ENCODE data around the gene GALNT6.

The GALNT6 gene

DNA sequence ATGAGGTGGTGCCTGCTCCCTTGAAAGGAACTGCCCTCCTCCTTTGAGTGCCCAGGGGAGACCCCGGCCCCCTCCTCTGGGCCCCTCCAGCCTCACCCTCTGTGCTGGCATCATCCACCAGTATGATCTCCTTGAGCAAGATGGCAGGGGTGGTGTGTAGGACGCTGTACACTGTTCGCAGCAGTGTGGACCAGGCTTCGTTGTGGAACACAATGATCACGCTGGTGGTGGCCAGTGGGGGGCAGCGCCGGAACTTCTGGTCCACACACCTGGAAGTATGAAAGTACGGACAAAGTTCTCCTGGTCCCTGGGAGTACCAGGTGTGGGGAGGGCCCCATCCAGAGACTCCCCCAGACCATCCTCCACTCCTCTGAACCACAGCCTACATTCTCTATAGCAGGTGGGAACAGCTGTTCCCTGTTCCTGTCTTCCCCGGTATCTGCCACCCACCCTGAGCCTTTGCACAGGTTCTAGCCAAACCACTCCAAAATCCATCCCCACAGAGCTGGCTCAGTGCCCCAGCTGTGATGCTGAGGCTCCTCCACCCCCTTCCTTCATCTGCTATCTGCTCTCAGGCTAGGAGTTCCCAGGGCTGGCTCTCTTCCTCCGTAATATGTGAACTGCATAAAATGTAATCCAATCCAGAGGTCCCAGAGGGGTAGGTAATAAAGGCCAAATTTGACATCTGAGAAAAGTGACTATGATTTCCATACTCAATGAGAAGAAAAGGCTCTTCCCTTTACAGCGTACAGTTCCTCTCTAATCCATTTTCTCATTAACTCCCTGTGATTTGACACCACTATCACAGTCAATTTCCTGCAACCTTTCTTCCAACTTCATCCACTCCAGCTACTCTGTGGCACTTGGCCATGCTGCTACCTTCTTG lies 13.9 kb downstream of the GALNT6 start:
- H2AK5ac ChIP-seq (ENCODE audit: low read length, severe bottlenecking), result peak overlapping the region; percentile 16
- WGBS, result 89% methylated on average over 9 of the region's 11 CpGs

GRCh38 chr12:51374856-51375255 lies 16.4 kb downstream of the GALNT6 start:
- Histone ChIP-seq H4K91ac (ENCODE audit: low read length) (no peak overlapping the region), H2BK15ac (ENCODE audit: low read depth, poor library complexity, severe bottlenecking) (no peak overlapping the region), H3K9me3 (ENCODE audit: control insufficient read depth, low read length) (no peaks in the 10 kb centered on the region), H3K4me2 (ENCODE audit: low read length, poor library complexity, severe bottlenecking) (no peak overlapping the region), H2BK5ac (ENCODE audit: low read depth, low read length, poor library complexity, severe bottlenecking) (no peak overlapping the region), H3K36me3 (ENCODE audit: control insufficient read depth in 1 of 2, insufficient read depth in 2 of 2, low read depth in 1 of 2, low read length in 2 of 2) (peaks cover 0 to 6% of the 10 kb centered on the region in 2 experiments), H3K27me3 (ENCODE audit: control insufficient read depth in 1 of 2, insufficient read depth in 1 of 2, low read length in 2 of 2) (peaks cover 0 to 6% of the 10 kb centered on the region in 2 experiments), H2BK12ac (ENCODE audit: low read length in 2 of 2) (no peak overlapping the region), H2AFZ (ENCODE audit: low read depth, low read length) (no peak overlapping the region), H4K8ac (ENCODE audit: low read length) (no peak overlapping the region), H3K4me1 (ENCODE audit: control insufficient read depth, insufficient read depth, low read depth, low read length) (peaks cover 12% of the 10 kb centered on the region), H2BK120ac (ENCODE audit: low read depth, low read length) (no peak overlapping the region), H3K79me1 (replicated peaks; ENCODE audit: low read length, poor library complexity, severe bottlenecking) (no peaks in the 10 kb centered on the region), H3K18ac (ENCODE audit: low read depth in 1 of 2, low read length in 2 of 2) (peak overlapping the region in 1 of 2 experiments; percentile 25), H3K9ac (ENCODE audit: low read length) (no peak overlapping the region), H3K4me3 (ENCODE audit: insufficient read depth in 1 of 2, low read depth in 1 of 2, low read length in 2 of 2) (no peak overlapping the region), H3K4ac (ENCODE audit: low read depth in 1 of 2, low read length in 2 of 2) (no peak overlapping the region), H2AK5ac (ENCODE audit: low read length, severe bottlenecking) (no peak overlapping the region), H3K14ac (ENCODE audit: low read length in 2 of 2) (no peak overlapping the region), H3K23ac (ENCODE audit: low read length in 2 of 2) (no peak overlapping the region), H3K27ac (ENCODE audit: low read length, poor library complexity, severe bottlenecking) (no peak overlapping the region)
- DNase-seq, result no peak
- WGBS, result 75% methylated on average over 5 of the region's 5 CpGs

More for the DNA sequence above, 13.9 kb downstream of the GALNT6 start:
- Histone ChIP-seq H3K4me2 (ENCODE audit: low read length, poor library complexity, severe bottlenecking) (no peak overlapping the region), H3K9ac (ENCODE audit: low read length) (no peak overlapping the region), H3K4me1 (ENCODE audit: control insufficient read depth, insufficient read depth, low read depth, low read length) (peaks cover 14% of the 10 kb centered on the region), H3K14ac (ENCODE audit: low read length in 2 of 2) (no peak overlapping the region), H4K8ac (ENCODE audit: low read length) (no peak overlapping the region), H2BK15ac (ENCODE audit: low read depth, poor library complexity, severe bottlenecking) (no peak overlapping the region), H3K4me3 (ENCODE audit: insufficient read depth in 1 of 2, low read depth in 1 of 2, low read length in 2 of 2) (no peak overlapping the region), H3K36me3 (ENCODE audit: control insufficient read depth in 1 of 2, insufficient read depth in 2 of 2, low read depth in 1 of 2, low read length in 2 of 2) (peaks cover 0 to 6% of the 10 kb centered on the region in 2 experiments), H3K9me3 (ENCODE audit: control insufficient read depth, low read length) (no peaks in the 10 kb centered on the region), H3K27ac (ENCODE audit: low read length, poor library complexity, severe bottlenecking) (no peak overlapping the region), H3K79me1 (replicated peaks; ENCODE audit: low read length, poor library complexity, severe bottlenecking) (no peaks in the 10 kb centered on the region), H2BK120ac (ENCODE audit: low read depth, low read length) (no peak overlapping the region), H4K91ac (ENCODE audit: low read length) (no peak overlapping the region), H3K4ac (ENCODE audit: low read depth in 1 of 2, low read length in 2 of 2) (no peak overlapping the region), H2BK5ac (ENCODE audit: low read depth, low read length, poor library complexity, severe bottlenecking) (no peak overlapping the region), H3K27me3 (ENCODE audit: control insufficient read depth in 1 of 2, insufficient read depth in 1 of 2, low read length in 2 of 2) (peaks cover 0 to 6% of the 10 kb centered on the region in 2 experiments), H3K23ac (ENCODE audit: low read length in 2 of 2) (no peak overlapping the region), H2BK12ac (ENCODE audit: low read length in 2 of 2) (no peak overlapping the region), H3K18ac (ENCODE audit: low read depth in 1 of 2, low read length in 2 of 2) (no peak overlapping the region), H2AFZ (ENCODE audit: low read depth, low read length) (no peak overlapping the region)
- no peak for DNase-seq

DNA sequence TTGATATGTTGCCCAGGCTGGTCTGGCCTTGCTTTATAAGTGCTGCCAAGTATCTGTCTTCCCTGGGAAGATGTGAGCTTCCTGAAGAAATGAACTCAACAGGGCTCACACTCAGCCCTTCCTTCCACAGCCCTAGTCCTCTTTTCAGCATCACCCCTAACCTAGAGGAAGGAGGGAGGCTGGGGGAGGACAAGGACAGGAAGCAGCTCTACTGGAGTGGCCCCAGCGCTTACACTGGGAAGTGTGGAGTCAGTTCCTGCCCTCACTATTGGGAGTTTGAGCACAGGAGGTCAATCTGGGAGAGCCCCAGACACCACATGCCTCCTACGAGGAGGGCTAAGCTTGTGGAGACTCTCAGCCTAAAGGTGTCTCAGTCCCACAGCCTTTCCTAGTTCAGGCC lies 16.8 kb downstream of the GALNT6 start:
- Histone ChIP-seq H3K36me3 (ENCODE audit: control insufficient read depth in 1 of 2, insufficient read depth in 2 of 2, low read depth in 1 of 2, low read length in 2 of 2) (peaks cover 0 to 6% of the 10 kb centered on the region in 2 experiments), H3K23ac (ENCODE audit: low read length in 2 of 2) (no peak overlapping the region), H2BK12ac (ENCODE audit: low read length in 2 of 2) (peak overlapping the region in 1 of 2 experiments; percentile 61), H3K4me1 (ENCODE audit: control insufficient read depth, insufficient read depth, low read depth, low read length) (peaks cover 11% of the 10 kb centered on the region), H3K27ac (ENCODE audit: low read length, poor library complexity, severe bottlenecking) (no peak overlapping the region), H2AFZ (ENCODE audit: low read depth, low read length) (no peak overlapping the region), H3K9me3 (ENCODE audit: control insufficient read depth, low read length) (no peaks in the 10 kb centered on the region), H4K8ac (ENCODE audit: low read length) (peak overlapping the region; percentile 0), H3K4me2 (ENCODE audit: low read length, poor library complexity, severe bottlenecking) (no peak overlapping the region), H3K27me3 (ENCODE audit: control insufficient read depth in 1 of 2, insufficient read depth in 1 of 2, low read length in 2 of 2) (peaks cover 0 to 6% of the 10 kb centered on the region in 2 experiments), H2BK120ac (ENCODE audit: low read depth, low read length) (no peak overlapping the region), H3K9ac (ENCODE audit: low read length) (no peak overlapping the region), H3K14ac (ENCODE audit: low read length in 2 of 2) (no peak overlapping the region), H3K79me1 (replicated peaks; ENCODE audit: low read length, poor library complexity, severe bottlenecking) (no peaks in the 10 kb centered on the region), H3K18ac (ENCODE audit: low read depth in 1 of 2, low read length in 2 of 2) (peak overlapping the region in 1 of 2 experiments; percentile 59), H2BK5ac (ENCODE audit: low read depth, low read length, poor library complexity, severe bottlenecking) (no peak overlapping the region), H3K4me3 (ENCODE audit: insufficient read depth in 1 of 2, low read depth in 1 of 2, low read length in 2 of 2) (no peak overlapping the region), H3K4ac (ENCODE audit: low read depth in 1 of 2, low read length in 2 of 2) (peak overlapping the region in 1 of 2 experiments; percentile 57), H2AK5ac (ENCODE audit: low read length, severe bottlenecking) (no peak overlapping the region), H2BK15ac (ENCODE audit: low read depth, poor library complexity, severe bottlenecking) (no peak overlapping the region), H4K91ac (ENCODE audit: low read length) (no peak overlapping the region)
- DNase-seq, result no peak
- 48% methylated on average over 2 of the region's 2 CpGs for WGBS

DNA sequence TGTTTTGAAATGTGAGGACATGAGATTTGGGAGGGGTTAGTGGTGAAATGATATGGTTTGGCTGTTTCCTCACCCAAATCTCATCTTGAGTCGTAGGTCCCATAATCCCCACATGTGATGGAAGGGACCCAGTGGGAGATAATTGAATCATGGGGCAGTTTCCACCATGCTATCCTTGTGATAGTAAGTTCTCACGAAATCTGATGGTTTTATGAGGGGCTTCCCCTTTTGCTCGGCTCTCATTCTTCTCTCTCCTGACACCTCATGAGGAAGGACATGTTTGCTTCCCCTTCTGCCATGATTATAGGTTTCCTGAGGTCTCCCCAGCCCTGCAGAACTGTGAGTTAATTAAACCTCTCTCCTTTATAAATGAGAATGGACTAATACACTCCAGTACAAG lies 18.0 kb downstream of the GALNT6 start:
- H3K9ac ChIP-seq (ENCODE audit: low read length), result no peak overlapping the region
- DNase-seq, result no peak
- 100% methylated on average over 3 of the region's 3 CpGs for WGBS
- H3K4me1 ChIP-seq (ENCODE audit: control insufficient read depth, insufficient read depth, low read depth, low read length), result peaks cover 21% of the 10 kb centered on the region
- H3K27me3 ChIP-seq (ENCODE audit: control insufficient read depth in 1 of 2, insufficient read depth in 1 of 2, low read length in 2 of 2), result peaks cover 0 to 6% of the 10 kb centered on the region in 2 experiments
- no peak overlapping the region for H2BK120ac ChIP-seq (ENCODE audit: low read depth, low read length)
- H3K4me2 ChIP-seq (ENCODE audit: low read length, poor library complexity, severe bottlenecking), result no peak overlapping the region
- H3K4me3 ChIP-seq (ENCODE audit: insufficient read depth in 1 of 2, low read depth in 1 of 2, low read length in 2 of 2), result no peak overlapping the region
- H3K4ac ChIP-seq (ENCODE audit: low read depth in 1 of 2, low read length in 2 of 2), result no peak overlapping the region
- peak overlapping the region; percentile 4 for H2AK5ac ChIP-seq (ENCODE audit: low read length, severe bottlenecking)
- no peaks in the 10 kb centered on the region for H3K9me3 ChIP-seq (ENCODE audit: control insufficient read depth, low read length)
- H3K36me3 ChIP-seq (ENCODE audit: control insufficient read depth in 1 of 2, insufficient read depth in 2 of 2, low read depth in 1 of 2, low read length in 2 of 2), result peaks cover 0 to 3% of the 10 kb centered on the region in 2 experiments
- no peak overlapping the region for H4K8ac ChIP-seq (ENCODE audit: low read length)
- H2BK15ac ChIP-seq (ENCODE audit: low read depth, poor library complexity, severe bottlenecking), result no peak overlapping the region
- no peak overlapping the region for H3K27ac ChIP-seq (ENCODE audit: low read length, poor library complexity, severe bottlenecking)
- no peak overlapping the region for H3K14ac ChIP-seq (ENCODE audit: low read length in 2 of 2)
- no peak overlapping the region for H2BK12ac ChIP-seq (ENCODE audit: low read length in 2 of 2)
- no peaks in the 10 kb centered on the region for H3K79me1 ChIP-seq (replicated peaks; ENCODE audit: low read length, poor library complexity, severe bottlenecking)
- no peak overlapping the region for H3K23ac ChIP-seq (ENCODE audit: low read length in 2 of 2)
- H2AFZ ChIP-seq (ENCODE audit: low read depth, low read length), result no peak overlapping the region
- H2BK5ac ChIP-seq (ENCODE audit: low read depth, low read length, poor library complexity, severe bottlenecking), result no peak overlapping the region
- H4K91ac ChIP-seq (ENCODE audit: low read length), result no peak overlapping the region
- H3K18ac ChIP-seq (ENCODE audit: low read depth in 1 of 2, low read length in 2 of 2), result no peak overlapping the region
